AG04450 (cell line): ENCODE data around the gene MS4A6A. TPM values are rescaled to one million over a fixed set of nuclear protein-coding genes. Genes with fewer than 3 reads are reported as not detected.

Experiments used
- CTCF ChIA-PET: fragments of 300-600, 350-600 bp; formaldehyde crosslinking; extraction: SDS; loops from one replicate; lab custom pipeline; 2022; ENCODE audit warnings: antibody characterized with exemption, inconsistent platforms; lab: Charles Lee
- POLR2A ChIA-PET: fragments of 350-600 bp; formaldehyde crosslinking; extraction: SDS; loops from one replicate; lab custom pipeline; 2021; ENCODE audit warnings: antibody characterized with exemption, inconsistent platforms; lab: Yijun Ruan, JAX
- DNase-seq: peaks from one replicate; pipeline ENCODE4 v3.0.0-alpha.2; 2011; ENCODE audit warnings: low read depth, low spot score
- H3K27ac ChIP-seq: one replicate; pipeline ENCODE4 v1.5.1; 2012; ENCODE audit warnings: low read depth, low read length, control low read depth
- H3K27me3 ChIP-seq: one replicate; pipeline ENCODE4 v1.6.0; 2012; ENCODE audit warnings: low read length; ENCODE audit not compliant: control insufficient read depth, insufficient read depth
- H3K4me3 ChIP-seq: 2 replicates; pipeline ENCODE4 v1.5.1; 2011; ENCODE audit warnings: mild to moderate bottlenecking, low read depth, low read length, control low read depth
- H3K9me3 ChIP-seq: 2 replicates; pipeline ENCODE4 v1.5.1; 2012; ENCODE audit warnings: low read length; ENCODE audit not compliant: control insufficient read depth, insufficient read depth
- polyA minus RNA-seq: library from RNA; depleted of rRNA, polyadenylated mRNA; stranded (reverse); fragments of >200 nt; gene quantifications from 2 replicates; pipeline ENCODE4 v1.2.3, GENCODE V29; 2011; rRNA and poly(A)+ RNA removed
- polyA plus RNA-seq: library from polyadenylated mRNA; depleted of rRNA; stranded (reverse); fragments of >200 nt; gene quantifications from 2 replicates; pipeline ENCODE4 v1.2.3, GENCODE V29; 2011; rRNA removed
- TF ChIP-seq, protein P1 (sequence below): IDR thresholded peaks from 2 replicates; pipeline ENCODE4 v1.5.1; 2011; ENCODE audit warnings: low read depth, low read length, control low read depth, inconsistent platforms

The MS4A6A gene
- not detected in 2 replicates for polyA plus RNA-seq
- polyA minus RNA-seq: not detected in 2 replicates

DNA sequence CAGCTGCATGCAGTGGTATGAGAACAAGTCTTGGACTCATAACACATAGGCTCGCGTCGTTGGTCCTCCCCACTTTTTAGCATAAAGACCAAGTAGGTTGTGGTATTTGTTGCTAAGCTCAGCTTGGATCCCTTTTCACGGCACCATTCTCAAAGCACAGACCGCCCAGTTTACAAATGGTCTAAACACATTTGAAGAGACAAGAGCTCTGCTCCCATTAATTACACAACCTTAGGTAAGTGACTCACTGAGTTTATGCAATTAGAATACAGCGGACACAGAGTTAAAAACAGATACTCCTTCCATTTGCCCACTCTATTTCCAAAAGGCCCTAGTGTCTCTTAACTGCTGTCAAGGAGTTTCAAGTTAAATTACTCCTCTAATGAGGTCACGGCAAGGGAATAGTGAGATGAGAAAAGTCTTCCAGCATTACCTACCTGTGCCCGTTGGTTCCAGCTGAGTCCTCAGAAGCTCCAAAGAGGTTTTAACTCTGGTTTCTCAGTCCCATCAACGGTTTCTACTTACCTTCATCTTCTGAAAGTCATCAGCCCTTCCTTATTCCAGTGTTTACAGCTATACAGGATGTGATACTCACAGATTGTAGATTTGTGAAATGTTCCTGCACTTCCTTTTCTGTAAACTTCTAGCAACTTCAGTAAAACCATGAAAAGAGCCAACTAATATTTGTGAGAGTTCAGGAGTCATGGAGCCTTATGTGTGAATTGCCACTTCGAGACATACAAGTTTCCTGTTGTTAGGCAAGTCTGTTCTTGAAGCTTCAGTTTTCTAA lies at the start of gene MS4A6A:
TSS of gene MS4A6A (minus strand) at position 543 of the 790 bp plus-strand sequence. CDS start 1,356 bp downstream, outside the sequence.
- Histone ChIP-seq H3K4me3 (no peak within 1 kb of the TSS), H3K27ac (no peak within 1 kb of the TSS), H3K27me3 (no peaks in the 10 kb centered on the region), H3K9me3 (no peaks in the 10 kb centered on the region; the same call in 1 of the 2 replicates)
- POLR2A ChIA-PET: no interaction called here
- CTCF ChIA-PET: interaction anchor here (0.7 kb wide), 1 partner anchor 68 kb away, joined by 3 read pairs; no protein-coding TSS in a partner anchor
- TF ChIP-seq, protein P1, sequence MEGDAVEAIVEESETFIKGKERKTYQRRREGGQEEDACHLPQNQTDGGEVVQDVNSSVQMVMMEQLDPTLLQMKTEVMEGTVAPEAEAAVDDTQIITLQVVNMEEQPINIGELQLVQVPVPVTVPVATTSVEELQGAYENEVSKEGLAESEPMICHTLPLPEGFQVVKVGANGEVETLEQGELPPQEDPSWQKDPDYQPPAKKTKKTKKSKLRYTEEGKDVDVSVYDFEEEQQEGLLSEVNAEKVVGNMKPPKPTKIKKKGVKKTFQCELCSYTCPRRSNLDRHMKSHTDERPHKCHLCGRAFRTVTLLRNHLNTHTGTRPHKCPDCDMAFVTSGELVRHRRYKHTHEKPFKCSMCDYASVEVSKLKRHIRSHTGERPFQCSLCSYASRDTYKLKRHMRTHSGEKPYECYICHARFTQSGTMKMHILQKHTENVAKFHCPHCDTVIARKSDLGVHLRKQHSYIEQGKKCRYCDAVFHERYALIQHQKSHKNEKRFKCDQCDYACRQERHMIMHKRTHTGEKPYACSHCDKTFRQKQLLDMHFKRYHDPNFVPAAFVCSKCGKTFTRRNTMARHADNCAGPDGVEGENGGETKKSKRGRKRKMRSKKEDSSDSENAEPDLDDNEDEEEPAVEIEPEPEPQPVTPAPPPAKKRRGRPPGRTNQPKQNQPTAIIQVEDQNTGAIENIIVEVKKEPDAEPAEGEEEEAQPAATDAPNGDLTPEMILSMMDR: no peak
- no peak for DNase-seq

GRCh38 chr11:60230681-60231080 lies 47.8 kb upstream of the MS4A6A start:
- ChIA-PET POLR2A (no interaction called here), CTCF (interaction anchor here (1.0 kb wide), 1 partner anchor 20 kb away, joined by 4 read pairs; no protein-coding TSS in a partner anchor)
- TF ChIP-seq, protein P1: no peak
- peaks cover 15% of the 10 kb centered on the region for H3K9me3 ChIP-seq
- no peaks in the 10 kb centered on the region for H3K27me3 ChIP-seq
- DNase-seq: no peak
- no peak overlapping the region for H3K4me3 ChIP-seq
- H3K27ac ChIP-seq: no peak overlapping the region

DNA sequence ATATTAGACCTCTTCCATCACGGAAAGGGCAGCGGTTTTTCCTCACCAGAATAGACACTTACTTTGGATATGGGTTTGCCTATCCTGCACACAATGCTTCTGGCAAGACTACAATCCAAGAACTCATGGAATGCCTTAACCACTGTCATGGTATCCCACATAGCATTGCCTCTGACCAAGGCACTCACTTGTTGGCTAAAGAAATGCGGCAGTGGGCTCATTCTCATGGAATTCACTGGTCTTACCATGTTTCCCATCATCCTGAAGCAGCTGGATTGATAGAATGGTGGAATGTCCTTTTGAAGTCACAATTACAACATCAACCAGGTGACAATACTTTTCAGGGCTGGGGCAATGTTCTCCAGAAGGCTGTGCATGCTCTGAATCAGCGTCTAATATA lies 39.3 kb upstream of the MS4A6A start:
- ChIA-PET POLR2A (no interaction called here), CTCF (no interaction called here)
- Histone ChIP-seq H3K9me3 (peaks cover 9% of the 10 kb centered on the region), H3K27me3 (no peaks in the 10 kb centered on the region), H3K4me3 (no peak overlapping the region), H3K27ac (no peak overlapping the region)
- TF ChIP-seq, protein P1: no peak
- DNase-seq: no peak

- POLR2A ChIA-PET: no interaction called here
Observed at GRCh38 chr11:60221692-60222091, 38.8 kb upstream of the MS4A6A start.

More at GRCh38 chr11:60221692-60222091, 38.8 kb upstream of the MS4A6A start:
- TF ChIP-seq, protein P1: no peak
- H3K4me3 ChIP-seq: no peak overlapping the region
- CTCF ChIA-PET: no interaction called here
- DNase-seq: no peak
- no peaks in the 10 kb centered on the region for H3K27me3 ChIP-seq
- H3K27ac ChIP-seq: no peak overlapping the region
- H3K9me3 ChIP-seq: peaks cover 10% of the 10 kb centered on the region; the same call in 1 of the 2 replicates
